Fibroblast of peridontal ligament (primary cell): Measurements from ENCODE around the gene GSG1L2.
"Not testable (repeated sequence)": the region's sequence is repeated elsewhere in the genome, so short reads cannot be mapped to it uniquely, and the experiment has no call there.

ENCODE experiments used
- DNase-seq: peaks from one replicate; pipeline ENCODE4 v3.0.0-alpha.2; 2010; ENCODE audit errors: extremely low read depth

Gene GSG1L2

DNA sequence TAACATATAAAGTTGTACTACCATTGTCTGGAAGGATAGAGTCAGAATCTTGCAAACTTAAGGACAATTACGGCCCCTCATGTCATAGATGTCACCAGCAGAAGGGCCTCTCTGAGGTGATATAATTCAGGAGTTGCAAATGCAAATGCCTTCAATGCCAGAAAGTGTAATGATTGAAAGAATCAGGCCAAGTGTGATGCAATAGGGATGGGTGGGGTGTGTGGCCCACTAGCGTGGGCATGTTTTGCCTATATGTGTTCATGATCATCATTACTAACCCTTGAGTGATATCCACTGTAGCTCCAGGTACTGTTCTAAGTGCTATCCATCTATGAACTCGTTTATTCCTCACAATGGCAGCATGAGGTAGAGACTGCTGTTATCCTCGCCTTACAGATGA lies 31.6 kb downstream of the GSG1L2 start:
- no peak for DNase-seq

DNA sequence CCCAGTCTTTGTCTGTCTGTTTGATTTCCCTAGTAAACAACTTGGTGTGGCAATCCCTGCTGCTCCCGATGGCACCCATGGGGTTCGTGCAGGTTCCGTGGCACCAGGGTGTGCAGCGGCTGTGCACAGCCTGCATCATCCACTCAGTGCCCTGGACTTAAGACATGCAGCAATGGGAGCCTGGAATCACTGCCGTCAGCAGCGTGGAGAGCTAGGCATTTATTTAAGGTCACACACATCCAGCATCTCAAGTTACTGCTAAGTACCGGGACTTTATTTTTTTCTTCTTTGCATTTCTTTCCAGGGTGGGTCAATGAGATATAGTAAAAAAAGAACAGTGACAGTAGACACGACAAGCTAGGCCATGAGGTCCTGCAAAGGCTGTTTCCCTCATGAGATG lies 33.3 kb downstream of the GSG1L2 start:
- no peak for DNase-seq

DNA sequence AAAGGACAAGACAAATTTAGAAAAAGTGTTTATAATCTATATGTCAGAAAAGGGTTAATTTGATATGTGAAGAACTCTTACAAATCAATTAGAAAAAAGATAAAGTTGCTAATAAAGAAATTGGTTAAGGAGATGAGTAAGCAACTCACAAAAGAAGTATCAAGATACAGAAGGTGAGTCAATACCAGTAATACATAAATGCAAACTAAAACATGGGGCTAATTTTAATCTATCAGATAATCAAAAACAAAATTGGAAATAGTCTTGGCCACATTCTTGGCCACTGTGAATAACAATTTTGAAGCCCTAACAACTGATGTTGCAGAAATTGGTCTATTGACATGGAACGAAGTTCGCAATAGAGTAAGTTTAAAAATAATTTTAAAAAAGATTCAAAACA lies 37.3 kb downstream of the GSG1L2 start:
- no peak for DNase-seq

DNA sequence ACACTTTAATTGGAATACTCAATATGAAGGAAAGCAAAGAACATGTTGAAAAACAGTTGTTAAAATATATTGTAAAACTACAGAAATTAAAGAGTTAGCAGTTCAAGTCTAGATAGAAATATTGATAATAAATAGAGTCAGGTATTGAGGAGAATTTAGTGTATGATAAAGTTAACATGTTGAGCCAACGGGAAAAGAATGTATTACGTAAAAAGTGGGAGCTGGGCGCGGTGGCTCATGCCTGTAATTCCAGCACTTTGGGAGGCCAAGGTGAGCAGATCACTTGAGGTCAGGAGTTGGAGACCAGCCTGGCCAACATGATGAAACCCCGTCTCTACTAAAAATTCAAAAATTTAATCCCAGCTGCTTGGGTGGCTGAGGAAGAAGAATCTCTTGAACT lies 38.4 kb downstream of the GSG1L2 start:
- DNase-seq = not testable (repeated sequence)

DNA sequence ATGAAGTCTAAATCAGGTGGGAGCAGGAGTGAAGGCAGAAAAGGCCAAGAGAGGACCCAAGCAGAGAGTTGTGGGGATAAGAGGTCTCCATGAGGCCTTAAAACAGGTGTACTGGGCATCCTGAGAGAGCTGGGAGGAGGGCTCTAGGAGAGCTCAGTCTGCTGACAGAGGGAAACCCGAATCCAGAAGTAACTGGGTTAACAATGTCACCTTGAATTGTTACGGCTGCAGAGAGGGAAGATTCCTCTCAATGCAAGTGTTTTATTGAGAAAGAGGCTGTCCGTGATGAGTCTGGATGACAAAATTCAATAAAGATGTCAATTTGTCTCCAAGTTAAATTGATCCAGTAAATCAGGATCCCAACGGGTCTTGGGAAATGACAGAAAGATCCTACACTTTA lies 38.8 kb downstream of the GSG1L2 start:
- DNase-seq = no peak

DNA sequence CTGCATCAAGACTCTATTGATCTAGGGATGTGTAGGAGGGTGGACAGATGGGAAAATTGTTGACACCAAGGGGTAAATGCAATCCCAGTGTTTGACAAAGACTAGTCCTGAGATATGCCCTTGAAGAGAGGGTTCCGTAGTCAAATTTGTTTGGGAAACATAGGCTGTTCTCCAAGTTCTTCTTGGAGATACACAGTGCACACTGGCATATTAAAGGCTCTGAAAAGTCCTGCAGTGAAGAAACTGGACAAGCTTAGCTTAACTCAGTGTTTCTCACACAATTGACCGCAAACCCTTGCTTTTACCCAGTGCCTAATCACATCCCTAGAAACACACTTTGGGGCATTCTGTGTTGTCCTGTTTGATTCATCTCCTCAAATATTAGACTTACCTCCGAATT lies 41.3 kb downstream of the GSG1L2 start:
- no peak for DNase-seq

DNA sequence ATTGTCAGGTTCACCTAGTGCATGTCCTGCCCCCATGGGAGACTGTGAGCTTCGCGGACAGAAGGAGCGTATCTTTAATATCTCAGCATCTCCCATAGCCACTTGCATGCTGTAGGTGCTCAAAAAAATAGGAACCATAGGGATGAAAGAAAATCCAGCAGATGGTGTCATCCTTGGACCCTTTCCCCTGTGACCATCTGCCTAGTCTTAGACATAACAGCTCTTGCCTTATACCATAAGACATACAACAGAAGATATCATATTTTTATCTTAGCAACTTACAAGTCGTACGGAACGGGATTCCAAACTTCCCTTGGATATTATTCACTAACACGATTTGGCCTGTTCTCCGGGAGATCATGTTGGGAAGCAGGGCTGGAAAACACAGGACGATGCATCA lies 45.0 kb downstream of the GSG1L2 start:
- DNase-seq = no peak

DNA sequence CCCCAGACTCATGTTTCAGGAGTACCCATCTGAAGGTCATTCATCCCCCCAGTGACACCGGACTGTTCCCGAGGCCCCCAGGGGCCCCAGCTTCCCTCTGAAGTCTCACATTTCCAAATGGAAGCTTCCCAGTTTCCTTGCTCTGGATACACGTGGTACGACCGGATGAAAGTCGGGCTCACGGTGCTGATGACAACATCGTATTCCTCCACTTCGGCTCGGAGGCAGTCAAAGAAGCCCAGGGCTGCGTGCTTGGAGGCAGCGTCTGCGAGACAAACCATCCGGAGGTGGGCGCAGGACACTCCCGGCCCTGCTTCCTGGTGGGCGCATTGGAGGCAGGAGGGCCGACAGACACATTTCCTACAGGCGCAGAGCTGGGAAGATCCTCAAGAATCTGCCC lies 49.2 kb downstream of the GSG1L2 start:
- no peak for DNase-seq

DNA sequence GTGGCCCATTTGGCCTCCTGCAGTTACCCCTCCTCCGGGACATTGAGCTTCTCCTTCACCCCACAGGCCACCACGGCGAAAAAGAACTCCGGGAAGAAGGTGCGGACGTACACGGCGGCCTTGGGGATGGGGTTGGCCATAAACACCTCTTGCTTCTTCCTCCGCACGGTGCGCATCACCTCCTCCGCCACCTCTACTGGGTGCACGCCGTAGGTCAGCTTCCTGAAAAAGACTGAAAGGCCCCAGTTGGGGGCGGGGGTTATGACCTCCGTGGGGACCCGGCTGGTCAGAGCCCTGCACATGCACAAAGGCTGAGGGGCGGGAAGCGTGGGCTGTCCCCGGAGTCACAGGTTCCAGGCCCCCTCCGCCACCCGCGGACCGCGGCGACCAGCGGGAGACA lies 50.4 kb downstream of the GSG1L2 start:
- DNase-seq = no peak

DNA sequence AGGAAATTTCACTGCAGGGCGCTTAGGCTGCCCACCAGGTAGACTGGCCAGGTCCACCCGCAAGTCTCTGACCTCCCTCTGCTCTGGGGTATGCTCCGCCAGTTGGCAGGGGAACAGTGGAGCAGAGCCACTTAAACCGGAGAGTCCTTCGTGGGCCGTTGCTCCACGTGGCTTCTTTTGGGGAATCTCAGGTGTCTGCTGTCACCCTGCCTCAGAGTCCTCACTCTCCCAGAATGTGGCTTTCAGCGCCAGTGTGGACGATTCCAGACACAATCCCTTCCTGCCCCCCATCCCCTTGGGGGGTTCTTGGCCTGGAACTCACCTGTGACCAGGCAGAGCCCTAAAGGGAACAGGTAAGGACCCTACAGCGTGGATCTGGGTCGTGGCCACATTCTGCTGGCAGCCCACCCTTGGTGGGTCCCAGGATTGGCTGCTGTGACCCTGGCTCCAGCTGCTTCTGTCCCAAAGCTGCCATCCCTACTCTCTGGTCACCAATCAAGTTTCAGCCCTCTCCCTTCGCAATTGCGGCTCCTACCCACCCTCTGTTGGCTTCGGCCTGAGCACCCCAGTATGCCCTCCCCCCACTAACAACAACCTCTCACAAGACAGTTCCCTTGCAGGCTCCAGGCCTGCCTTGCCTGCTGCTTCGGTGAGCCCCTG lies 52.7 kb downstream of the GSG1L2 start:
- DNase-seq = no peak

DNA sequence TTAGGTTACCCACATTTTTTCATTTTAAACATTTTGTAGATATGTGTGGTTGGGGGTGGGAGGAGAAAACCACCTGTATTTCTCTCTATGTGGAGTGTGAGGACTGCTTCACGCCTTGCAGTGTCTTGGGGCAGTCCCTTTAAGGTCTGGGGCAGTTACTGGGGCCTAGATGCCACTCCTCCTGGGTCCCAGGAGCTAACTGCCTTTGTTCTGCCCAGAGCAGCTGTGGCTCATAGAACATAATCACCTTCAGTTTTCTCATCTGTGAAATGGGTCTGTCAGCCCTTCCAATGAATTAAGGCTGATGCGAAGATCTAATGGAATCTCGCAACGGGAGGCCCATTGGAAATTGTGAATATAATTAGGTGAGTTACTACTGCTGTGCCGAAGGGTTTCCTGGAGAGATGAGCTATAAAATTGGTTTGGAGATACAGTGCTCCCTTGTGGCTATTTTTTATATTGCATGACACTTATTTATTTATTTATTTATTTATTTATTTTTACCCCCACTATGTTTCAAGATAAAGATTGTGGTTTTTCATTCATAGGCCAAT lies 53.4 kb downstream of the GSG1L2 start:
- DNase-seq = peak; percentile 3

DNA sequence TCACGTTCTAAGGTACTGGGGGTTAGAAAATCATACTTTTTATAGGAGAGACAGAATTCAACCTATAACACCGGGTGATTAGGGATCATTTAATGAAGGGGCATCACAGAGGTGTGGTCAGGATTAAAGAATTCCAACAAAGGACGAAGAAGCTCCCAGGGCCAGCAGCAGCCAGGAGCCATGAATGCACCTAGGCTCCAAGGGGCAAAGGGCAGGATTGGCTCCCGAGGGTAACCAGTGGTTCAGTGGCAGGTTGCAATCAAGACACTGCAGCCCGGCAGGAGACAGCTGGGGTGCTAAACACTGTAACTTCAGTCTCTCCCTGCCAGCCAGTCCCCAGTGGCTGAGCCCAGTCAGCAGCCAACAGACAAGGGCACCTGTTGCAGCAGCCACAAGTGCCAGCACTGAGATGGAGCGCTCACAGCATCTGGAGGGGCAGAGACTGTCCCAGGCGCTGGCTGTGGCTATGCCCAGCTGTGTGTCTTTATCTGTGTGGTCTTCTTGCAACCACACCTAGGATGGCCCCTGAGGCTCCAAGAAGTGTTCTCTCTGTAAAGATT lies 54.4 kb downstream of the GSG1L2 start:
- no peak for DNase-seq

DNA sequence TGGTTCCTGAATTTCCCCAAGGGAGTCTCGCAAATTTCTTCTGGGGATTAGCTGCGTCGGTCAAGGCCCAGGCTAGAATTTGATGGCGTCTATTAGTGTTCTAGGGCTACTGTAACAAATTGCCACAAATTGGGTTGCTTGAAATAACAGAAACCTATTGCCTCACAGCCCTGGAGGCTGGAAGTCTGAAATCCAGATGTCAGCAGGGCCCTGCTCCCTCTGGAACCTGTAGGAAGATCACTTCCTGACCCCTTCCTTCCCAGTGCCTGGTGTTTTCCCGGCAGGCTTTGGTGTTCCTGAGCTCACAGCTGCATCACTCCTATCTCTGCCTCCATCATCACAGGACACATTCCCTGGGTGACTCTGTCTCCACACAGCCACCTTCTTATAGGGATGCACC lies 54.9 kb downstream of the GSG1L2 start:
- no peak for DNase-seq

DNA sequence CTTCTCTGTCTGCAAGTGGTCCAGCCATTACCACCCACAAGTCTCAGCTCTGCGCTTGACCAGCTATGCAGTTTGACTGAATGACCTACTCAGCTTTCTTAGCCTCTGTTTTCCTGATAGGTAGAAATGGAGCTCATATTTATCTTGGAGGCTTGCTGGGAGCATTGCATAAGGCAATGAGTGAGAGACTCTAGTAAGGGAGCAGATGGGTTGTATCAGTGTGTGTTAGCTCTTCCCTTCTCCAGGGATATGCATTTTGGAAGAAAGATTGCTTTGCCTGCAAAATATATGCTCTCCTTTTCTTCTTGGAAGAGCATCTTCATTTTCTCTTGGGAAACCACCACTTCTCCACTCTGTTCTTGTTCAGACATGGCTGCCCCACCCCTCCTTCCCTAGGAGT lies 56.6 kb downstream of the GSG1L2 start:
- no peak for DNase-seq

DNA sequence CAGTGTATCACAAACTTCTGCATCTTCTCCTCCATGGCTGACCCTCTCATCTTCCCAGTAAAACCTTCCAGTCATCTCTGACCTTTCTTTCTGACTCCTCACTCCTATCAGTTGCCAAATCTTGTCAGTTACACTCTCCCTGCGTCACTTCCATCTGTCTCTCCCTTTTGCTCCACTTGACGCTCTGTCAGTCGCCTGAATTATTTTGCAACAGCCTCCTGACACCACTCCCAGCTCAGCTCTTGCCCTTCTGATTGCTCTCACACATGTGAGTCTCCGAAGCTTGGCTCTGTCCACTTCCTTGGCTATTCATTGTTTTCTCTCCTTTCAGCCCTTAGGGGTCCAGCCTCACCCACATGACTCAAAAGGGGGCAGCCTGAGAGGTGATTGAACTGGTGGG lies 58.2 kb downstream of the GSG1L2 start:
- no peak for DNase-seq

DNA sequence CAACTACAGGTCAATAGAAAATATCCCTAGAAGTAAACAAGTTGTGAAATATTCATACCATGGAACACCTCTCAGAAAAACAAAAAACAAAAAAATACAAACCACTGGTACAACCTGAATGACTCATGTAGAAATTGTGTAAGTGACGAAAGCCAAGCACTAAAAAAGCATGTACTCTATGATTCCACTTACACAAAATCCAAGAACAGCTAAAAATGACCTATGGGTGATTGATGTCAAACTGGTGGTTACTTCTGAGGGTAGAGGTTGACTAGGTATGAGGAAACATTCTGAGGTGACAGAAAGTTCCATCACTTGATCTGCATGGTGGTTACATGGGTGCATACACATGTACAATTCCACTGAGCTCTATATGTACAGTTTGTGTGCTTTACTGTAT lies 61.6 kb downstream of the GSG1L2 start:
- DNase-seq = no peak

DNA sequence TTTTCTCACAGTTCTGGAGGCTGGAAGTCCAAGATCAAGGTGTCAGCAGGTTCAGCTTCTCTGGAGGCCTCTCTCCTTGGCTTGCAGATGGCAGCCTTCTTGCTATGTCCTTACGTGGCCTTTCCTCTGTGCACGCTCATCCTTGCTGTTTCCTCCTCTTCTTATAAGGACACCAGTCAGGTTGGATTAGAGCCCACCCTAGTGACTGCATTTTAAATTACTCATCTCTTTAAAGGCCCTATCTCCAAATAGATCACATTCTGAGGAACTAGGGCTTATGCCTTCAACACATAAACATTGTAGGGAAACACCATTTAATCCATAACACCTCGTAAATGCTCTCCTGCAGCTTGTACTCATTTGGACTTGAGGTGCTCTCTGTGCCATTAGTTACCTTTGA lies 66.8 kb downstream of the GSG1L2 start:
- no peak for DNase-seq
